Measurements from ENCODE around the gene LGALSL. TPM values are rescaled to one million over a fixed set of nuclear protein-coding genes. Genes with fewer than 3 reads are reported as not detected.
A peak's percentile ranks its signal among the peaks of the same experiment; 100 is the strongest.

The LGALSL gene
- polyA plus RNA-seq, 2 of the 4 experiments (the other 2 are of a cell fraction): 11.0 to 14.1 TPM

DNA sequence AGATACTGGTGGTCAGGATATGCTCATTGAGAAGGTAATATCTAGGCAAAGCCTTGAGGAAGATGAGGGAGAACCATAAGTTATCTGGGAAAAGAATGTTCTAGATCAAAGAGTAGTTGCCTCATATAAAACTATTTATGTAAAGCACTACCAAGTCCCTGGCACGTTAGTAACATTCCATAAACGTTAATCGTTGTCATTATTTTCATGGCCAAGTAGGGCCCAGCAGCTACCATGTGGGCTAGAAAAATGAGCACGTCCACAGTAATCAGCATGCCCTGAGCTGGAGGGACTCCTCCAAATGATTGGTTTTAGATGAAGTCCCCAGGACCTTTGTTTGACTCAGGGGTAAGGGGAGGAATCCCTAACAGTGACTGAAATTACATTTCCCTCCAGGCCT, 37.5 kb downstream of the LGALSL start:
- H3K9me3 ChIP-seq: no peaks in the 10 kb centered on the region
- FAIRE-seq (no peak), ATAC-seq (no peak), DNase-seq (ENCODE audit: low read depth in 1 of 2, low spot score in 1 of 2) (no peak)
- H3K4me1 ChIP-seq: no peaks in the 10 kb centered on the region
- WGBS (ENCODE audit: missing lambda C conversion rate): 67% methylated on average over 4 of the region's 4 CpGs
- ChIA-PET POLR2A (no interaction called here), CTCF (interaction anchor here (1.0 to 14.3 kb wide), 6 partner anchors 12 to 441 kb away, joined by 3 to 533 read pairs (median 4); no protein-coding TSS in a partner anchor)
- no peak overlapping the region for H3K4me2 ChIP-seq
- no peak overlapping the region for H3K27ac ChIP-seq
- H3K4me3 ChIP-seq: no peak overlapping the region
- TF ChIP-seq HOXB5 (CRISPR knock-in tag; IDR thresholded peaks at IDR 0.05): no peak
- TF ChIP-seq ZC3H11A (IDR thresholded peaks at IDR 0.05): no peak
- TF ChIP-seq NFE2L2 (conservative IDR thresholded peaks at IDR 0.05; ENCODE audit: low read length): no peak

DNA sequence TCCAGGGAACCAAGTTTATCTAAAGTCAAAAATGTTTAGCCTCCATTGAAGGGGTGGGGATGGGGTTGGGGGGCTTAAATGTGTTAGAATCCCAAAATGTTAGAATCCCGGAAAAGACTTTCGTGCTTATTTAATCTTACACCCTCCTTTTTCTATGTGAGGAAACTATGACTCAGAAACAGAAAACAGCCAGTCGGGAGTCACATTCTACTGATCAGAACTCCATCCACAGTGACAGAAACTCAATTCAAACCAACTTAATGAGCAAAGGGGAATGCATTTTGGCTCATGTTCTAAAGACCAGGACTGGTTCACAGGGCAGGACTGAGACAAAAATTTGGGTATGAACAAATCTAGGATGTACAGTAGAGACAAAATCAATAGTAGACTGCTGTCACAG, 38.3 kb downstream of the LGALSL start:
- FAIRE-seq (no peak), DNase-seq (ENCODE audit: low read depth in 1 of 2, low spot score in 1 of 2) (no peak), ATAC-seq (no peak)
- no peak overlapping the region for H3K4me3 ChIP-seq
- POLR2A ChIA-PET: no interaction called here
- WGBS (ENCODE audit: missing lambda C conversion rate): 79% methylated on average over 3 of the region's 3 CpGs
- H3K4me1 ChIP-seq: no peaks in the 10 kb centered on the region
- CTCF ChIA-PET: interaction anchor here (1.2 to 14.3 kb wide), 2 partner anchors 165 to 442 kb away, joined by 4 to 533 read pairs; no protein-coding TSS in a partner anchor
- TF ChIP-seq ZNF302 (CRISPR knock-in tag; IDR thresholded peaks at IDR 0.05) (no peak), POLR2A (IDR thresholded peaks at IDR 0.05; ENCODE audit: low read length) (no peak)
- TF ChIP-seq, protein P1, sequence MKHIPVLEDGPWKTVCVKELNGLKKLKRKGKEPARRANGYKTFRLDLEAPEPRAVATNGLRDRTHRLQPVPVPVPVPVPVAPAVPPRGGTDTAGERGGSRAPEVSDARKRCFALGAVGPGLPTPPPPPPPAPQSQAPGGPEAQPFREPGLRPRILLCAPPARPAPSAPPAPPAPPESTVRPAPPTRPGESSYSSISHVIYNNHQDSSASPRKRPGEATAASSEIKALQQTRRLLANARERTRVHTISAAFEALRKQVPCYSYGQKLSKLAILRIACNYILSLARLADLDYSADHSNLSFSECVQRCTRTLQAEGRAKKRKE (CRISPR knock-in tag; IDR thresholded peaks at IDR 0.05; ENCODE audit: low read depth): no peak
- H3K27ac ChIP-seq: no peak overlapping the region
- no peaks in the 10 kb centered on the region for H3K9me3 ChIP-seq
- no peak overlapping the region for H3K4me2 ChIP-seq

DNA sequence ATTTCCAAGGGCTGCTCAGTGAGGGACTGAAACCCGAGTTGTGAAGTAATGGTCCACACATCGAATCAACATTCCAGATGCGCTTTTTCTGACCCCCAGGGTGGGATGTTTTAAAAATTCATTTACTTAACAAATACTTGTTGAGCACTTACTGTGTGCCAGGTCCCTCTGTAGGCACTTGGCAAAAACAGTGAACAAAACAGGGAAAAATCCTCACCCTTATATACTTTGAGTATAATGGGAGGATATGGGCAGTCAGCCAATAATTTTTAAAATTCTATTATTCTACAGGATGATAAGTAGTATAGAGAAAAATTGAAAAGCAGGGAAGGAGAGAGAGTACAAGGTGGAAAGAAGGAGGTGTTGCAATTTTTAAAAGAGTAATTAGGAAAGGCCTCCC, 38.9 kb downstream of the LGALSL start:
- FAIRE-seq (no peak), DNase-seq (ENCODE audit: low read depth in 1 of 2, low spot score in 1 of 2) (no peak), ATAC-seq (no peak)
- Histone ChIP-seq H3K9me3 (no peaks in the 10 kb centered on the region), H3K4me1 (no peaks in the 10 kb centered on the region), H3K27ac (no peak overlapping the region), H3K4me2 (no peak overlapping the region), H3K4me3 (no peak overlapping the region)
- WGBS (ENCODE audit: missing lambda C conversion rate): 77% methylated on average over 3 of the region's 3 CpGs
- POLR2A ChIA-PET: no interaction called here
- CTCF ChIA-PET: interaction anchor here (1.6 to 2.2 kb wide), 2 partner anchors 162 to 443 kb away, joined by 3 to 24 read pairs; no protein-coding TSS in a partner anchor
- TF ChIP-seq RARB (CRISPR knock-in tag; IDR thresholded peaks at IDR 0.05) (no peak), CHD4 (IDR thresholded peaks at IDR 0.05; ENCODE audit: borderline replicate concordance) (no peak), JUNB (IDR thresholded peaks at IDR 0.05) (no peak), NPAS2 (CRISPR knock-in tag; IDR thresholded peaks at IDR 0.05; ENCODE audit: borderline replicate concordance) (no peak), EHF (CRISPR knock-in tag; IDR thresholded peaks at IDR 0.05) (no peak)
- TF ChIP-seq, protein P2, sequence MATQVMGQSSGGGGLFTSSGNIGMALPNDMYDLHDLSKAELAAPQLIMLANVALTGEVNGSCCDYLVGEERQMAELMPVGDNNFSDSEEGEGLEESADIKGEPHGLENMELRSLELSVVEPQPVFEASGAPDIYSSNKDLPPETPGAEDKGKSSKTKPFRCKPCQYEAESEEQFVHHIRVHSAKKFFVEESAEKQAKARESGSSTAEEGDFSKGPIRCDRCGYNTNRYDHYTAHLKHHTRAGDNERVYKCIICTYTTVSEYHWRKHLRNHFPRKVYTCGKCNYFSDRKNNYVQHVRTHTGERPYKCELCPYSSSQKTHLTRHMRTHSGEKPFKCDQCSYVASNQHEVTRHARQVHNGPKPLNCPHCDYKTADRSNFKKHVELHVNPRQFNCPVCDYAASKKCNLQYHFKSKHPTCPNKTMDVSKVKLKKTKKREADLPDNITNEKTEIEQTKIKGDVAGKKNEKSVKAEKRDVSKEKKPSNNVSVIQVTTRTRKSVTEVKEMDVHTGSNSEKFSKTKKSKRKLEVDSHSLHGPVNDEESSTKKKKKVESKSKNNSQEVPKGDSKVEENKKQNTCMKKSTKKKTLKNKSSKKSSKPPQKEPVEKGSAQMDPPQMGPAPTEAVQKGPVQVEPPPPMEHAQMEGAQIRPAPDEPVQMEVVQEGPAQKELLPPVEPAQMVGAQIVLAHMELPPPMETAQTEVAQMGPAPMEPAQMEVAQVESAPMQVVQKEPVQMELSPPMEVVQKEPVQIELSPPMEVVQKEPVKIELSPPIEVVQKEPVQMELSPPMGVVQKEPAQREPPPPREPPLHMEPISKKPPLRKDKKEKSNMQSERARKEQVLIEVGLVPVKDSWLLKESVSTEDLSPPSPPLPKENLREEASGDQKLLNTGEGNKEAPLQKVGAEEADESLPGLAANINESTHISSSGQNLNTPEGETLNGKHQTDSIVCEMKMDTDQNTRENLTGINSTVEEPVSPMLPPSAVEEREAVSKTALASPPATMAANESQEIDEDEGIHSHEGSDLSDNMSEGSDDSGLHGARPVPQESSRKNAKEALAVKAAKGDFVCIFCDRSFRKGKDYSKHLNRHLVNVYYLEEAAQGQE (IDR thresholded peaks at IDR 0.05): no peak

DNA sequence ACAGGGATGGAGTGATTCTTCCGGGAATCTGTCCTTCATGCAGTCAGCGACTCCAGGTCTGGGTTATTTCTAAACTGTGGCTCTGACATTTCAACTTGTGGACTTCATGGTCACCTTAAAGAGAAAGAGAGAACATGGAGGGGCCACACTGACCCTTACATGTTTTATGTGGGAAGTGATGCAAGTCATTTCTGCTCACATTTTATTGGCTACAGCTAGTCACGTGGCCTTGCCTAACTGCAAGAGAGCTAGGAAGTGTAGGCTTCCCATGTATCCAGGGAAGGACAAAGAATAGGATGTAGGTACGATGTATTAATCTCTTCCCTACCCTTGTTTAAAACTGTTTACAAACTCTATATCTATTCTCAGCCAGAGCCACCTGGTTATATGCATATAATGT, 39.8 kb downstream of the LGALSL start:
- CTCF ChIA-PET: interaction anchor here (0.6 to 2.2 kb wide), 6 partner anchors 29 to 1080 kb away, joined by 3 to 24 read pairs (median 3); no protein-coding TSS in a partner anchor
- Histone ChIP-seq H3K9me3 (no peaks in the 10 kb centered on the region), H3K4me1 (no peaks in the 10 kb centered on the region), H3K4me2 (no peak overlapping the region), H3K27ac (no peak overlapping the region), H3K4me3 (no peak overlapping the region)
- no peak for DNase-seq (ENCODE audit: low read depth in 1 of 2, low spot score in 1 of 2)
- WGBS (ENCODE audit: missing lambda C conversion rate): 74% methylated on average over 4 of the region's 4 CpGs
- POLR2A ChIA-PET: no interaction called here
- FAIRE-seq: no peak
- TF ChIP-seq, protein P3, sequence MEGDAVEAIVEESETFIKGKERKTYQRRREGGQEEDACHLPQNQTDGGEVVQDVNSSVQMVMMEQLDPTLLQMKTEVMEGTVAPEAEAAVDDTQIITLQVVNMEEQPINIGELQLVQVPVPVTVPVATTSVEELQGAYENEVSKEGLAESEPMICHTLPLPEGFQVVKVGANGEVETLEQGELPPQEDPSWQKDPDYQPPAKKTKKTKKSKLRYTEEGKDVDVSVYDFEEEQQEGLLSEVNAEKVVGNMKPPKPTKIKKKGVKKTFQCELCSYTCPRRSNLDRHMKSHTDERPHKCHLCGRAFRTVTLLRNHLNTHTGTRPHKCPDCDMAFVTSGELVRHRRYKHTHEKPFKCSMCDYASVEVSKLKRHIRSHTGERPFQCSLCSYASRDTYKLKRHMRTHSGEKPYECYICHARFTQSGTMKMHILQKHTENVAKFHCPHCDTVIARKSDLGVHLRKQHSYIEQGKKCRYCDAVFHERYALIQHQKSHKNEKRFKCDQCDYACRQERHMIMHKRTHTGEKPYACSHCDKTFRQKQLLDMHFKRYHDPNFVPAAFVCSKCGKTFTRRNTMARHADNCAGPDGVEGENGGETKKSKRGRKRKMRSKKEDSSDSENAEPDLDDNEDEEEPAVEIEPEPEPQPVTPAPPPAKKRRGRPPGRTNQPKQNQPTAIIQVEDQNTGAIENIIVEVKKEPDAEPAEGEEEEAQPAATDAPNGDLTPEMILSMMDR (IDR thresholded peaks at IDR 0.05): no peak
- TF ChIP-seq MAFK (IDR thresholded peaks at IDR 0.05; ENCODE audit: partially characterized antibody): no peak
- TF ChIP-seq, protein P4, sequence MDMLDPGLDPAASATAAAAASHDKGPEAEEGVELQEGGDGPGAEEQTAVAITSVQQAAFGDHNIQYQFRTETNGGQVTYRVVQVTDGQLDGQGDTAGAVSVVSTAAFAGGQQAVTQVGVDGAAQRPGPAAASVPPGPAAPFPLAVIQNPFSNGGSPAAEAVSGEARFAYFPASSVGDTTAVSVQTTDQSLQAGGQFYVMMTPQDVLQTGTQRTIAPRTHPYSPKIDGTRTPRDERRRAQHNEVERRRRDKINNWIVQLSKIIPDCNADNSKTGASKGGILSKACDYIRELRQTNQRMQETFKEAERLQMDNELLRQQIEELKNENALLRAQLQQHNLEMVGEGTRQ (IDR thresholded peaks at IDR 0.05): peak; percentile 35; the same call in 1 of the 2 replicates
- no peak for TF ChIP-seq RFX5 (IDR thresholded peaks at IDR 0.05)
- TF ChIP-seq PHF8 (IDR thresholded peaks at IDR 0.05; ENCODE audit: borderline replicate concordance, low read depth): no peak
- ATAC-seq: 0 out of 6 replicates have a peak, but pooled peaks of 1 of the 2 experiments have one; percentile 27

Data from A549 (cell line).